ENCODE results near the gene NUDT17.

The NUDT17 gene

GRCh38 chr1:145891587-145892485 lies 46.4 kb downstream of the NUDT17 start:
- peak; percentile 59 for DNase-seq

- DNase-seq, result no peak
Measured at GRCh38 chr1:145892486-145893087, 47.2 kb downstream of the NUDT17 start.

- DNase-seq, result no peak
Measured at GRCh38 chr1:145893306-145894055, 48.1 kb downstream of the NUDT17 start.

GRCh38 chr1:145895471-145895870 lies 50.0 kb downstream of the NUDT17 start:
- DNase-seq, result no peak

- DNase-seq, result no peak
Measured at GRCh38 chr1:145897969-145898368, 52.5 kb downstream of the NUDT17 start.

All from stimulated activated CD4-positive, alpha-beta T cell treated with anti-CD3 and anti-CD28 coated beads, Interleukin-4, amount 100 ng/mL, for 24 hours (primary cell).